ENCODE results near the gene GARIN3.
"Not testable (repeated sequence)": the region's sequence is repeated elsewhere in the genome, so short reads cannot be mapped to it uniquely, and the experiment has no call there.

The GARIN3 gene
- 0 to 0.05 reads per million in 2 donors for total RNA-seq

GRCh38 chr5:157166214-157167213, at the start of gene GARIN3:
Gene GARIN3 (minus strand): TSS chr5:157166264. CDS start chr5:157166168, 96 bp downstream.
- DNase-seq: no peak

GRCh38 chr5:157215514-157216167, 49.6 kb upstream of the GARIN3 start:
- no peak for DNase-seq

- no peak for DNase-seq
Observed at GRCh38 chr5:157214861-157215513, 48.9 kb upstream of the GARIN3 start.

DNA sequence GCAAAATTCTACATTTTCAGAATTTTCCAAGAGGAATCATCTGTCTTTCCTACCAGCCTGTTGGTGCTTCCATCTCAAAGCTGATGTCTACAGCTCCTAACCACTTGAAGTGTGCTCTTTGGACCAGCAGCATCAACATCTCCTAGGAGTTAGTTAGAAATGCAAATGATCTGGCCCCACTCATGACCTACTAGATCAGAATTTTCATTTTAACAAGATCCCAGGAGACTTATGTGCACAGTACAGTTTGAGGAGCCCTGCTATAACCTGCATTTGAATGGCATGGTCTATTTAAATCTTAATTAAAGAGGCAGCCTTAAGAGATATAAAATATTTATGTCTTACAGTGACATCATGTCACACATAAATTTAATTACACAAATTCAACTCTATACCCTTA, 48.4 kb upstream of the GARIN3 start:
- no peak for DNase-seq

DNA sequence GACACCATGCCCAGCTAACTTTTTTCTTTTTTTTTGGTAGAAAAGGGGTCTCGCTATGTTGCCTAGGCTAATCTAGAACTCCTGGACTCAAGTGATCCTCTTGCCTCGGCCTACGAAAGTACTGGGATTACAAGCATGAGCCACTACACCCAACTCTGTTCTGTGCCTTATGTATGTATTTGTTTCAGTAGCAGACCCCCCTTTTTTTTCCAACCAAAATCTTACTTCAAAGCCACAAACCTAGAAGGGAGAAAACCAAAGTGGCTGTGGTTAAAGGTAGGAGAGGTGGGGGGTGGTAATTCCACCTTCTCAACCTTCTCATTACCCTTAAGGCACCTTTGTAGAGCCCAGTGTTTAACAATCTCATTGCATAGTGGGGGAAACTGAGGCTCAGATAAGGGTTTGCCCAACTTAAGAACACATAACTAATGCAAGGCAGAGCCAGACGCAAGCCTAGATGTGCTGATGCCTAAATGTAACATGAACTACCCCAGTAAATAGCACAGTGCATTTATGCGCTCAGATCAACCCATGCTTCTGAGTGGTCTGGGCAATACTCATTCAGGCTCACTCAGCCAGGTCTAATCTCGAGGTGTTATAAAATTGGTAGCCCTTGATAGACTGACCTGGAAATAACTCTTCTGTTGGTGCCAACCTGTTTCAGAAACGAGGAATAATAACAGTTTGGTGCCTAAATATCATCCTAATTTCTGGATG, 47.6 kb upstream of the GARIN3 start:
- DNase-seq: no peak

GRCh38 chr5:157212307-157212706, 46.2 kb upstream of the GARIN3 start:
- DNase-seq: no peak

GRCh38 chr5:157210652-157211051, 44.6 kb upstream of the GARIN3 start:
- DNase-seq: not testable (repeated sequence)

GRCh38 chr5:157205708-157206107, 39.6 kb upstream of the GARIN3 start:
- DNase-seq: no peak

DNA sequence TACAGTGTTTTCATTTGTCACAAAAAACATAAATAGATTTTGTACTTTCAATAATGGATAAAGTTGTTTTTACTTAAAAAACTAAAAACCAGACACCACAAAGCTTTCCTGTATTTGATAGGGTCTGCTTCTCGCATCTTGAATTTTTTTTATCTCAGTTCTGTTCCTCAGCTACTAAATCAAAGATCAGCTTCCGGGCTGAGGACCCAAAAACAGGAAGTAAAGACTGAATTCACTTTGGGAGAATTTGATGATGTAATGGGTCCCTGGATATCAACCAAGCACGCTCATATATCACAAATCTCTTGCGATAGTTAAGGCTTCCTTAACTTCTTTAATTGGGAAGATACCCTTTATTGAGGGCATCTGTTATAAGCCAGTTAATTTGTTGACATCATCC, 38.7 kb upstream of the GARIN3 start:
- DNase-seq: no peak

DNA sequence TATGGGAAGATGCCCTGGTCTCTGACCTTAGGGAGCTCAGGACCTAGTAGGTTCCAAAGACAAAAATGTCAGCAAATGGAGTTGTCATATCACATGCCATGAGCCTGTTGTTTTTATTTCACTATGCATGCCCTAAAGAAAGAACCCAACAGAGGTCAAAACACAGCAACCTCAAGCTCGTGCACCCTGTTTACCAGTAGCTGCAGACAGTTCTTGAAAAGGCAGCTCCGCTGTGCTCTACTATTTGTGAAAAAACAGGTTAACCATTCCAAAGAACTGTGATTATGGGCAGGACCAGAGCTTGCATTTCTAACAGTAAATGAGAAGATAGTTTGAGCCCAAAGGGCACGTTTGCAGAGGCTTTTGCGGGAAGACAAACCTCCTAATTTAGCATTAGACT, 37.4 kb upstream of the GARIN3 start:
- DNase-seq: no peak

DNA sequence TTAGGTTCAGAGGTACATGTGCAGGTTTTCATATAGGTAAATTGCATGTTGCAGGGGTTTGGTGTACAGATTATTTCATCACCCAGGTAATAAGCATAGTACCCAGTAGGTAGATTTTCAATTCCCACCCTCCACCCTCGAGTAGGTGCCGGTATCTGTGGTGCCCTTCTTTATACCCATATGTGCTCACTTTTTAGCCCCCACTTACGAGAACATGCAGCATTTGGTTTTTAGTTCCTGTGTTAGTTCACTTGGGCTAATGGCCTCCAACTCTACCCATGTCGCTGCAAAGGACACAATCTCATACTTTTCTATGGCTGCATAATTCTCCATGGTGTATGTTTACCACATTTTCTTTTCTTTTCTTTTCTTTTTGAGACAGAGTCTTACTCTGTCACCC, 35.8 kb upstream of the GARIN3 start:
- DNase-seq: no peak

DNA sequence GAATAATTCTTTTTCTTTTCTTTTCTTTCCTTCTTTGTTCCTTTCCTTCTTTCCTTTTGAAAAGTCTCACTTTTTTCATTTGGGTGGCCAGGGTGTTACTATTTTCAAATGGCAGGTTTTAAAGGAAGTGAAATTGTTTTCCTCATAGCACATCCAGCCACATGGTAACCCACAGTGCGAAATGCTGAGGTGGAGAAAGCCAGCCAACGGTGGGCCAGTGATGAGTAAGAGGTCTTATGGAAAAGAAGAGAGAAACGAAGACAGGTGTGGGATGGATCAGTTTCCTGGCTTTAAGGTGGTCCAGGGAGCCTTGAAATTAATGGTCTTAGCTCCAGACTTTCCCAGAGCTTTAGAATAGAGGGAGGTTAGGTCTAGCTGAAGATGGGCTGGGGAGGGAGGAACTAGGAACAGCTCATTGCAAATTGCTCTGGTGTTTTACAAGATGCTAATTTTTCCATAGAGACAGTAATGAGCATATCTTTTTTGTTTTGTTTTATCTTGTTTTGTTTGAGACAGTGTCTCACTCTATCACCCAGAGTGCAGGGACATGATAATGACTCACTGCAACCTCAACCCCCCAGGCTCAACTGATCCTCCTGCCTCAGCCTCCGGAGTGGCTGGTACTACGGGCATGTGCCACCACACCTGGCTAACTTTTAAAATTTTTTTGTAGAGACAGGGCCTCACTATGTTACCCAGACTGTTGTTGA, 32.4 kb upstream of the GARIN3 start:
- no peak for DNase-seq

DNA sequence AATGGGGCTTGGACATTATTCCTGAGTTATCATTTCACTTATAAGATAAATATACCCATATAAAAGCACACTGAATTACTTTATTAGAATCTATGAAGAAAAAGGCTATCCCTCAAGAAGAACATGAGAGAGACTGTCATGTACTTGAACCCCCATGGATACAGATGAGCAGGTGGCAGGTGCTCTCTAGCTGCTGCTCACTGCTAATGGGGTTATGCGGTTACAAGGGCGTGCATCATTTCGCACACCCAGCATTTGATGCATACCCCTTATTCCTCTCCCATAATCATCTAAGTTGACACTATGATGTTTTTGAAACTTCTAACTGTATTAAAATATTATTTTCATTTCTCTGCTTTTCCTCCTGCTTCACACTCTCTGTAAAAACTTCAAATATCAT, 31.0 kb upstream of the GARIN3 start:
- DNase-seq: no peak

- DNase-seq: no peak
Observed at GRCh38 chr5:157196045-157196444, 30.0 kb upstream of the GARIN3 start.

DNA sequence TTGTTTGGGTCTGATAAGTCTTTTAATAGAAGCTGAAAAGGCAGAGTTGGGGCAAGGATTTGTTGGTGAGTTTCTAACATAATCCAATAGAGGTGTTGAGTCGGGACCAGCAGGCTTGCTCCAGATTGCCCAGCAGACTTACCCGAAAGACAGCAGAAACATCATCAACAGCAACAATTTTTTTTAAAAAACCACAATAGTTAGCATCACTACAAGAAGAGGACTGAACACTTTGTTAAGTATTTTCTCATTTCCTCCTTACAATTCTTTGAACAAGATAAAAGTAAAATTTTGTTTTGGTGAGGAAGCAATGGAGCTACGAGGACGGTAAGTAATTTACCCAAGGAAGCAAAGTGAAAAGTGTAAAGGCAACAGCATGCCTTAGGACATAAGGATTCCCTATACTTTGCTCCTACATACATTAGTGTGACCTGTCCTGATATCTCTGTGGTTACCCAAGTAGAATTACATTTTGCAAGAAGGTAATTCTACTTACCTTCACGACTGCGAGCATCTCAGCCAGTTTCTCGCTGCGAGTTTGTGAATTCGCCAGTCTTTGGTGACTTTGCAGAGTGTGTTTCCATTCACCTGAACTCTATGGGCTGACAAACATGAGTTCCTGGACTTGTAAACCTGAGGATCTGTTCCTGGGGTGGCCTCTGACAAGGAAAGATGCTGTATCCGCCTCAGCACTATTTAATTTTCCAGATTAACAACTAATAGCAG, 27.8 kb upstream of the GARIN3 start:
- DNase-seq: no peak

DNA sequence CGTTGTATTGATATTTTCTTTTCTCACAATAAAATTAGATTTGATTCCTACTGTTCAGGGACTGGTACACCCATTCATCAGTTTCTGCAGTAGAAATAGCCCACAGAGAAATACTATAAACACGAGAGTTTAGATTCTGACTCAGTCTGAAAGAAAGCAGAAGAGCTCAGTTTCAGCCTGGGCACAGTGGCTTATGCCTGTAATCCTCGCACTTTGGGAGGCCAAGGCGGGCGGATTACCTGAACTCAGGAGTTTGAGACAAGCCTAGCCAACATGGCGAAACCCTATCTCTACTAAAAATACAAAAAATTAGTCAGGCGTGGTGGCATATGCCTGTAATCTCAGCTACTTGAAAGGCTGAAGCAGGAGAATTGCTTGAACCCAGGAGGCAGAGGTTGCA, 23.2 kb upstream of the GARIN3 start:
- DNase-seq: no peak

DNA sequence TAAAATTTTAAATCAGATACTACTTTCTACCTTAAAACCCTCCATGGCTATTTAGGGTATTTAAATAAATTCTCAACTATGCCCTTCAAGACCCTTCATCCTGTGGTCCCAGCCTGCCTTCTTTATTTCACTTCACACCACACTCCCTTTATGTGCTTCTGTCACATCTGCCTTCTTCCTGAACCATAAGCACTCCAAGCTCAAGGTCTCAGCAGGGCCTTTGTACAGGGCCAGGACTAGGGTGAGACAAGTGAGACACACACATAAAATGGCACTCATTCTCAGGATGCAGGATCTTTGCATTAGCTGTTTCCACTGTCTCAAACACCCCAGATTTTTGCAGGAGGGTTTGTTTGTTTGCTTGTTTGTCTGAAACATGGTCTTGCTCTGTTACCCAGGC, 22.2 kb upstream of the GARIN3 start:
- no peak for DNase-seq

DNA sequence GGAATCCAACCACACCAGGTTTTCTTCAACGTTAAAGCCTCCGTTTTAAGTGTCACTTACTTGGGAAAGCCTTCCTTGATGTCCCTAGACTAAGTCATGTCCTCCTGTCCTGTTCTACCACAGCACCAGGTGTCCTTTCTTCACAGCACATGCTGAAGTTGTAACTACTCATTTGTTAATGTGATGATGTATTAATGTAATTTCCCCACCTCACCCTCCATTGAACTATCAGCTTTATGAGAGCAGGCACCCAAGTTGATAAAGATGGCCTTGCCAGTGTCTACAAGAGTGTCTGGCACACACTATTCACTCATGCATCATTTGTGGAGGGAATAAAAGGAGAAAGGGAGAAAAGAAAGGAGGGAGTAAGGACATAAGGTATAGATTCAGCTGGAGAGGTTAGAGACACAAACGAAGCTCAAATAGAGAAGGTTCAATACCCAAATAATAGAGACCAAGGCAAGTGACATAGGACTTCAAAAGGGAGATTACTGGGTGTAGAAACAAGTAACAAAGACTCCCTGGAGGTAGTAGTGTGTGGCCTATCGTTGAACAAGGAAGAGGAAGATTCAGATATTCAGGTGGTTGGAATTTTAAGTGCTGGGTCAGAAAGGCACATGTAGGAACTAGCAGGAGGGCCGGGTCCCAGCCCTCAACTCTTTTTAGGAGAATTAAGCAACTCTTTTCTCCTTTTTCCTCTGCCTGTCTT, 21.1 kb upstream of the GARIN3 start:
- no peak for DNase-seq

DNA sequence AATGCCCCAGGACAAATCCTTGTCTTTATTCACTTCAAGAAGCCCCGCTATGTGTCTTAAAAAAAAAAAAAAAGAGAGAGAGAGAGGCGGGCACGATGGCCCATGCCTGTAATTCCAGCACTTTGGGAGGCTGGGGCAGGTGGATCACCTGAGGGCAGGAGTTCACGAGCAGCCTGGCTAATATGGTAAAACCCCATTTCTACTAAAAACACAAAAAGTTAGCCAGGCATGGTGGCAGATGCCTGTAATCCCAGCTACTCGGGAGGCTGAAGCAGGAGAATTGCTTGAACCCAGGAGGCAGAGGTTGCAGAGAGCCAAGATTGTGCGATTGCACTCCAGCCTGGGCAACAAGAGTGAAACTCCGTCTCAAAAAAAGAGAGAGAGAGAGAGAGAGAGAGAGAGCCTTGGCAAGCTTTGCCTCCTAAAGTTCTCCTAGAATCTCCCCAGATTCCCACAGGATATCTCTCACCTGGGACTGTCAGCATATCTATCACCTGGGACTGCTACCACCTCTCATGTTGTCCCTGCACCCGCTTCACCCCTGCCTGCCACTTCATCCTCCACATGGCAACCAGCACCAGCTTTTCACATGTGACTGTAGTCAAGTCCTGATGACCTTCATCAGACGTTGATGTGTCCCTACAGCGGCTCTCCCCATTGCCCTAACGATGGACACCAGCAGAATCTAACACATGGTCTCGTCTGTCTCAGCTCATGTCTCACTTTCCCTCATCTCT, 20.4 kb upstream of the GARIN3 start:
- DNase-seq: no peak

DNA sequence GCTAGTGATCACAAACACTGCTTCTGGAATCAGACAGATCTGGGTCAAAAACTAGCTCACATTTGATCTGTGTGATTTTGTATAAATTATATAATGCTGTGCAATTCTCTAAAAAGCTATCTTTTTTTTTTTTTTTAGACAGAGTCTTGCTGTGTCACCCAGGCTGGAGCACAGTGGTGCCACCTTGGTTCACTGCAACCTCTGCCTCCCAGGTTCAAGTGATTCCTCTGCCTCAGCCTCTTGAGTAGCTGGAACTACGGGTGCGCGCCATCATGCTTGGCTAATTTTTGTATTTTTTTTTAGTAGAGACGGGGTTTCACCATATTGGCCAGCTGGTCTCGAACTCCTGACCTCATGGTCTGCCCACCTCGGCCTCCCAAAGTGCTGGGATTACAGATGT, 19.1 kb upstream of the GARIN3 start:
- not testable (repeated sequence) for DNase-seq
